Tibial artery (tissue), 4 donors: Measurements from ENCODE around the gene UGT1A10.

Experiments
- DNase-seq, 2 donors: peaks; one replicate each; pipeline ENCODE4 v3.0.0-alpha.2; 2019
- H3K27ac ChIP-seq, 2 donors: fragments of 200-600 bp; sonication (generic) in 1 of 2; 1 replicate in 1 of 2; 2 replicates in 1 of 2; pipeline ENCODE4 v1.5.1; 2018 to 2019; ENCODE audit warnings: mild to moderate bottlenecking in 1 of 2
- H3K27me3 ChIP-seq, 2 donors: fragments of 200-600 bp; sonication (generic) in 1 of 2; one replicate each; pipeline versions ENCODE4 v1.5.1 to v1.6.0; 2016 to 2019
- H3K36me3 ChIP-seq, 3 donors: fragments of 200-600 bp; sonication (generic) in 2 of 3; one replicate each; pipeline ENCODE4 v1.5.1; 2016 to 2019; ENCODE audit warnings: mild to moderate bottlenecking in 2 of 3
- H3K4me1 ChIP-seq, 4 donors: fragments of 200-600 bp; sonication (generic) in 2 of 4; 1 replicate in 3 of 4; 2 replicates in 1 of 4; pipeline ENCODE4 v1.5.1; 2016 to 2019
- H3K4me3 ChIP-seq, 2 donors: fragments of 200-600 bp; sonication (generic) in 1 of 2; 1 replicate in 1 of 2; 2 replicates in 1 of 2; pipeline ENCODE4 v1.5.1; 2018 to 2019; ENCODE audit warnings: mild to moderate bottlenecking in 2 of 2
- H3K9me3 ChIP-seq, 3 donors: fragments of 200-600 bp; sonication (generic) in 1 of 3; one replicate each; pipeline ENCODE4 v1.5.1; 2016 to 2019
- CTCF ChIP-seq, 2 experiments: fragments of 200-600 bp in 1 of 2; fragments of 450-650 bp in 1 of 2; IDR thresholded peaks; one replicate each; pipeline ENCODE4 v1.5.1; 2017 to 2019; ENCODE audit warnings: antibody characterized with exemption in 2 of 2, mild to moderate bottlenecking in 1 of 2, moderate library complexity in 1 of 2
- intact Hi-C: fragments of 100-400 bp; cut with DNase I; formaldehyde crosslinking; loops from one replicate; pipeline ENCODE4 v1.15.0; 2023; ENCODE audit warnings: low total_unique reads

Gene UGT1A10

GRCh38 chr2:233779722-233780121, 143.5 kb downstream of the UGT1A10 start:
- intact Hi-C loops: no loop called here
- no peak for TF ChIP-seq CTCF (IDR thresholded peaks at IDR 0.05)
- no peak overlapping the region for H3K4me3 ChIP-seq

GRCh38 chr2:233780771-233781170, 144.5 kb downstream of the UGT1A10 start:
- Histone ChIP-seq H3K27me3 (no peaks in the 10 kb centered on the region), H3K9me3 (peaks cover 0 to 7% (median 5%) of the 10 kb centered on the region in 3 donors), H3K4me1 (no peaks in the 10 kb centered on the region), H3K27ac (no peak overlapping the region), H3K36me3 (no peaks in the 10 kb centered on the region), H3K4me3 (no peak overlapping the region)
- no peak for TF ChIP-seq CTCF (IDR thresholded peaks at IDR 0.05)
- DNase-seq: no peak
- intact Hi-C loops: no loop called here

More at GRCh38 chr2:233779722-233780121, 143.5 kb downstream of the UGT1A10 start:
- Histone ChIP-seq H3K4me1 (no peaks in the 10 kb centered on the region), H3K36me3 (no peaks in the 10 kb centered on the region), H3K27me3 (no peaks in the 10 kb centered on the region), H3K27ac (no peak overlapping the region), H3K9me3 (peaks cover 0 to 7% (median 5%) of the 10 kb centered on the region in 3 donors)
- no peak for DNase-seq

GRCh38 chr2:233789554-233789953, 153.3 kb downstream of the UGT1A10 start:
- Histone ChIP-seq H3K4me3 (no peak overlapping the region), H3K27ac (no peak overlapping the region), H3K4me1 (no peaks in the 10 kb centered on the region), H3K27me3 (no peaks in the 10 kb centered on the region), H3K9me3 (no peaks in the 10 kb centered on the region), H3K36me3 (no peaks in the 10 kb centered on the region)
- TF ChIP-seq CTCF (IDR thresholded peaks at IDR 0.05): no peak
- no peak for DNase-seq
- intact Hi-C loops: no loop called here

DNA sequence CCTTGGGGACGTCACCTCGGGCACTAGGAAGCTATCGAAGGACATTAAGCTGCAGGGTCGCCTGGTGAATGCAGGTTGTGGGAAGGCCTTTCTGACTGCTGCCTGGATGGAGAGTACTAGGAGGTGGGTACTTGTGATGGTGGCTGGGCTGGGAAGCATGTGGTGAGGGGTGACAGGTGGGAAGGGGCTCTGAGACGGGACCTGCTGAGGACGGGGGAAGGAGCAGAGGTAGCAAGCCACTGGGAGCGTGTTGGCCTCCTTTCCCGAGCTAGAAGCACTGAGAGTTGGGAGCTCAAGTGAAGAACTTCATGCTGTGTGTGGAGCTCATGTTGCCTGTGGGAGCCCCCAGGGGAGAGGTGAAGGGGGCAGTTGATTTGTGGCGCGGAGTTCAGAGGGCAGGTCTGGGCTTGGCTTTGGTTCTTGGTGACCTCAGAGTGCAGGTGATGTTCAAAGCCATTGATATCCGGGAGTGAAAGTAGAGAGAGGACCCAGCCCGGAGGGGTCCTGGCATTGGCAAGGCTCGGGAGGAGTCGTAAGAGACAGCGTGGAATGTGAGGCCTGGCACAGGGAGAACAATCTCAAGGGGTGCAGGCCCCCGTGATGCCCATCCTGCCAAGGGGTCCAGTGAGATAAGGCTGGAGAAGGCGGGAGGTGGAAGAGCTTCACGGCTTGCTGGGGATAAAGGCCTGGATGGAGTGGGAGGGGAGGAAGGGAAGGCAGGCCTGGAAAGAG, 155.1 kb downstream of the UGT1A10 start:
- Histone ChIP-seq H3K4me3 (no peak overlapping the region), H3K27me3 (no peaks in the 10 kb centered on the region), H3K4me1 (no peaks in the 10 kb centered on the region), H3K27ac (no peak overlapping the region), H3K9me3 (no peaks in the 10 kb centered on the region), H3K36me3 (no peaks in the 10 kb centered on the region)
- no peak for TF ChIP-seq CTCF (IDR thresholded peaks at IDR 0.05)
- intact Hi-C loops: no loop called here
- no peak for DNase-seq

- intact Hi-C loops: no loop called here
- DNase-seq: no peak
These were observed 155.7 kb downstream of the UGT1A10 start for GRCh38 chr2:233791883-233792329.

More at GRCh38 chr2:233791883-233792329, 155.7 kb downstream of the UGT1A10 start:
- H3K36me3 ChIP-seq: no peaks in the 10 kb centered on the region
- no peak for TF ChIP-seq CTCF (IDR thresholded peaks at IDR 0.05)
- no peaks in the 10 kb centered on the region for H3K27me3 ChIP-seq
- H3K4me3 ChIP-seq: no peak overlapping the region
- no peaks in the 10 kb centered on the region for H3K4me1 ChIP-seq
- H3K27ac ChIP-seq: no peak overlapping the region
- no peaks in the 10 kb centered on the region for H3K9me3 ChIP-seq
